Mesenchymal stem cell (in vitro differentiated cells and primary cell): Measurements from ENCODE around the gene SUCLG1.

Experiments
- DNase-seq: peaks from one replicate; pipeline ENCODE4 v3.0.0-alpha.2; 2013
- H2AFZ ChIP-seq: one replicate; pipeline ENCODE4 v1.6.1; 2013; ENCODE audit warnings: low read depth, mild to moderate bottlenecking, control low read depth, inconsistent platforms, low read length, moderate library complexity
- H2AK5ac ChIP-seq: 2 replicates; pipeline ENCODE4 v1.6.1; 2013; ENCODE audit warnings: low read length, moderate library complexity, mild to moderate bottlenecking, inconsistent platforms; ENCODE audit not compliant: severe bottlenecking
- H2BK120ac ChIP-seq: one replicate; pipeline ENCODE4 v1.6.1; 2013; ENCODE audit warnings: low read depth, mild to moderate bottlenecking, inconsistent platforms, low read length, moderate library complexity
- H2BK12ac ChIP-seq, 2 experiments: one replicate each; pipeline ENCODE4 v1.6.1; 2013; ENCODE audit warnings: inconsistent platforms in 2 of 2, low read length in 2 of 2, mild to moderate bottlenecking in 2 of 2, moderate library complexity in 2 of 2, control low read depth in 1 of 2
- H2BK15ac ChIP-seq: one replicate; pipeline ENCODE4 v1.6.1; 2013; ENCODE audit warnings: mild to moderate bottlenecking, low read depth, inconsistent platforms; ENCODE audit not compliant: poor library complexity, severe bottlenecking
- H2BK5ac ChIP-seq: 2 replicates; pipeline ENCODE4 v1.6.1; 2013; ENCODE audit warnings: low read depth, mild to moderate bottlenecking, low read length, control low read depth, inconsistent platforms; ENCODE audit not compliant: poor library complexity, severe bottlenecking
- H3K14ac ChIP-seq, 2 experiments: one replicate each; pipeline ENCODE4 v1.6.1; 2013; ENCODE audit warnings: inconsistent platforms in 2 of 2, low read length in 2 of 2, control low read depth in 1 of 2, mild to moderate bottlenecking in 1 of 2, moderate library complexity in 1 of 2
- H3K18ac ChIP-seq, 2 experiments: one replicate each; pipeline ENCODE4 v1.6.1; 2013; ENCODE audit warnings: inconsistent platforms in 2 of 2, low read length in 2 of 2, control low read depth in 1 of 2, low read depth in 1 of 2, mild to moderate bottlenecking in 1 of 2
- H3K23ac ChIP-seq, 2 experiments: one replicate each; pipeline ENCODE4 v1.6.1; 2013; ENCODE audit warnings: inconsistent platforms in 2 of 2, low read length in 2 of 2, mild to moderate bottlenecking in 2 of 2, moderate library complexity in 2 of 2, control low read depth in 1 of 2
- H3K27ac ChIP-seq: 2 replicates; pipeline ENCODE4 v1.5.1; 2013; ENCODE audit warnings: mild to moderate bottlenecking, moderate library complexity, low read length, control low read depth, inconsistent platforms; ENCODE audit not compliant: poor library complexity, severe bottlenecking
- H3K27me3 ChIP-seq, 2 experiments: 2 replicates each; pipeline versions ENCODE4 v1.6.1 to v1.7.0; 2013; ENCODE audit warnings: low read length in 2 of 2, mild to moderate bottlenecking in 2 of 2, moderate library complexity in 2 of 2, control low read depth in 1 of 2, inconsistent platforms in 1 of 2; ENCODE audit not compliant: control insufficient read depth in 1 of 2, insufficient read depth in 1 of 2
- H3K36me3 ChIP-seq, 2 experiments: 2 replicates each; pipeline versions ENCODE4 v1.6.1 to v1.7.0; 2013; ENCODE audit warnings: low read length in 2 of 2, control low read depth in 1 of 2, inconsistent platforms in 1 of 2, low read depth in 1 of 2, mild to moderate bottlenecking in 1 of 2; ENCODE audit not compliant: insufficient read depth in 2 of 2, control insufficient read depth in 1 of 2
- H3K4ac ChIP-seq, 2 experiments: one replicate each; pipeline ENCODE4 v1.6.1; 2013; ENCODE audit warnings: inconsistent platforms in 2 of 2, low read length in 2 of 2, mild to moderate bottlenecking in 2 of 2, moderate library complexity in 2 of 2, control low read depth in 1 of 2, low read depth in 1 of 2
- H3K4me1 ChIP-seq: 2 replicates; pipeline ENCODE4 v1.6.1; 2013; ENCODE audit warnings: low read depth, low read length, control low read depth; ENCODE audit not compliant: control insufficient read depth, insufficient read depth
- H3K4me2 ChIP-seq: 2 replicates; pipeline ENCODE4 v1.6.1; 2013; ENCODE audit warnings: low read length, mild to moderate bottlenecking, inconsistent platforms; ENCODE audit not compliant: poor library complexity, severe bottlenecking
- H3K4me3 ChIP-seq, 2 experiments: 2 replicates each; pipeline versions ENCODE4 v1.5.1 to v1.7.0; 2013; ENCODE audit warnings: low read length in 2 of 2, mild to moderate bottlenecking in 2 of 2, control low read depth in 1 of 2, low read depth in 1 of 2; ENCODE audit not compliant: insufficient read depth in 1 of 2
- H3K79me1 ChIP-seq: replicated peaks from 2 replicates; pipeline ENCODE4 v1.6.1; 2013; ENCODE audit warnings: mild to moderate bottlenecking, control low read depth, low read length, inconsistent platforms; ENCODE audit not compliant: poor library complexity, severe bottlenecking
- H3K9ac ChIP-seq: 2 replicates; pipeline ENCODE4 v1.7.0; 2013; ENCODE audit warnings: mild to moderate bottlenecking, low read length, moderate library complexity
- H3K9me3 ChIP-seq: 2 replicates; pipeline ENCODE4 v1.7.0; 2013; ENCODE audit warnings: mild to moderate bottlenecking, low read length; ENCODE audit not compliant: control insufficient read depth
- H4K8ac ChIP-seq: one replicate; pipeline ENCODE4 v1.6.1; 2013; ENCODE audit warnings: inconsistent platforms, mild to moderate bottlenecking, low read length, moderate library complexity
- H4K91ac ChIP-seq: one replicate; pipeline ENCODE4 v1.6.1; 2013; ENCODE audit warnings: mild to moderate bottlenecking, low read length, inconsistent platforms
- WGBS: methylation state at CpG from one replicate; pipeline ENCODE4 v1.1.7; 2013; ENCODE audit warnings: mixed read lengths; 5-methylcytosine and 5-hydroxymethylcytosine counted together

Gene SUCLG1

DNA sequence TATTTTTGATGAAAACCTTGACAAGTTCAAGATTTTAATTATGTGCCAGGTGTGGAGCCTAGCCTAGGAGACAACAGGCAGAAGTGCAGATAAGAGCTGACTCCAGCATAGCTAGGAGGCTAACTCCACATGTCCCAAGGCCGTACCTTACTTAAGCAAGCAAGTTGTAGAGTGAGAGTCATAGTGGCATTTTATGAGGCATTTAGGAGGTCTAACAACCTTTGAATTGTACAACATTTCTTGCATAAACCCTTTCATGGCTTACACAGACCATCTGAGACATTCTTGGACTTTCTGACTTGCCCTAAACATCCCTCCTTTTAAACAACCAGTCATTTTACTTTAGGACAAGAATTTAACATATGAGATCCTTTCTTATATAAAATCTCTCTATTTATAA, 8.3 kb upstream of the SUCLG1 start:
- no peak overlapping the region for H2BK5ac ChIP-seq

DNA sequence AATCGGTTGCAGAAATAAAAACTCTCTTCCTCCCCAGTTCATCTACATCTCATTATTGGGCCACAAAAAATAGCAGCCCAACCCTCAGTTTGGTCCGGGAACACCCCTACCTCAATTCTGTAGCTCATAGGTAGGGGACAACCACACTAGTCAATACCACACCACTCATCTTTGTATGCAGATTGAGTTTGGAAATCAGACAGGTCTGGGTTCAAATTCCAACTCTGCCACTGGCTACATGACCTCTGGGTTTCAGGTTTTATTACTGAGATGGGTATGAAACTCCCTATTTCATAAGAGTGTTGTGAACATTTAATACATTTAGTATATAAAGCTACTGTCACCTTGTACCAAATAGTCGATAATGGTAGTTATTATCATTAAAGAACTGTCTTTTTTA, 2.2 kb upstream of the SUCLG1 start:
- Histone ChIP-seq H3K4me1 (peaks cover 1% of the 10 kb centered on the region), H3K79me1 (peaks cover 15% of the 10 kb centered on the region), H2AFZ (no peak overlapping the region), H3K4ac (no peak overlapping the region), H2BK12ac (no peak overlapping the region), H3K4me3 (no peak overlapping the region), H2BK5ac (no peak overlapping the region), H3K23ac (no peak overlapping the region), H3K36me3 (no peaks in the 10 kb centered on the region), H4K91ac (no peak overlapping the region), H3K18ac (no peak overlapping the region), H4K8ac (no peak overlapping the region), H2BK120ac (no peak overlapping the region), H3K9ac (no peak overlapping the region), H3K27ac (no peak overlapping the region), H3K27me3 (no peaks in the 10 kb centered on the region), H3K9me3 (no peaks in the 10 kb centered on the region), H3K14ac (no peak overlapping the region), H2AK5ac (no peak overlapping the region), H2BK15ac (no peak overlapping the region), H3K4me2 (no peak overlapping the region)
- DNase-seq = no peak
- WGBS = 100% methylated on average over 1 of the region's 3 CpGs

More for the DNA sequence above, 8.3 kb upstream of the SUCLG1 start:
- no peak overlapping the region for H4K8ac ChIP-seq
- H3K4me1 ChIP-seq = no peaks in the 10 kb centered on the region
- no peaks in the 10 kb centered on the region for H3K36me3 ChIP-seq
- no peak overlapping the region for H3K9ac ChIP-seq
- H2AFZ ChIP-seq = no peak overlapping the region
- H3K27ac ChIP-seq = no peak overlapping the region
- no peak overlapping the region for H2BK120ac ChIP-seq
- H2AK5ac ChIP-seq = no peak overlapping the region
- no peak overlapping the region for H3K14ac ChIP-seq
- no peak overlapping the region for H2BK12ac ChIP-seq
- H3K79me1 ChIP-seq = no peaks in the 10 kb centered on the region
- H3K27me3 ChIP-seq = no peaks in the 10 kb centered on the region
- H3K4ac ChIP-seq = no peak overlapping the region
- H3K23ac ChIP-seq = no peak overlapping the region
- H3K4me3 ChIP-seq = no peak overlapping the region
- no peak overlapping the region for H4K91ac ChIP-seq
- no peak overlapping the region for H3K18ac ChIP-seq
- H3K4me2 ChIP-seq = no peak overlapping the region
- no CpG with 5 or more reads among the region's 1 CpG for WGBS
- no peak overlapping the region for H2BK15ac ChIP-seq
- DNase-seq = no peak
- peaks cover 18% of the 10 kb centered on the region for H3K9me3 ChIP-seq

DNA sequence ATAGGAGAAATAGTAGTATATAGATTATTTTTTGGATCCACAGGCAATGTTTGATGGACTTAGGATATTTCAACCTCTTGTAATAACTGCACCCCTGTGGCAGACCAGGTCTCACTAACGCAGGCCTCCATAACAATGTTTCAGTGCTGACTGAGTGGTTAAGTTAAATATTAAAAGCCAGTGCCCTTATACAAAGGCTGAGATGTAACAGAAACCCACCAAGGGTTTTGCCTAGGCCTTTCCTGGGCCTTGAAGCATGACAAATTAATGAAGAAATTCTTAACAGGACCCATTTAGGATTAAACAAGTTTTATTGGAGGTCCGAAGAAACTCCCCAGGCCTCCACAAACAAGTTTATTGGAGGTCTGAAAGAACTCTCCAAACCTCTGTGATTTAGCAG, 1.6 kb upstream of the SUCLG1 start:
- no peak overlapping the region for H3K4ac ChIP-seq
- no peak overlapping the region for H4K91ac ChIP-seq
- no peak overlapping the region for H3K14ac ChIP-seq
- no peak overlapping the region for H2AK5ac ChIP-seq
- H2BK5ac ChIP-seq = no peak overlapping the region
- no peak overlapping the region for H3K23ac ChIP-seq
- peaks cover 15% of the 10 kb centered on the region for H3K79me1 ChIP-seq
- H3K27me3 ChIP-seq = no peaks in the 10 kb centered on the region
- H3K9me3 ChIP-seq = no peaks in the 10 kb centered on the region
- H3K4me3 ChIP-seq = no peak overlapping the region
- no peak overlapping the region for H2AFZ ChIP-seq
- no peak overlapping the region for H3K18ac ChIP-seq
- no CpG with 5 or more reads among the region's 2 CpGs for WGBS
- H2BK12ac ChIP-seq = no peak overlapping the region
- H3K4me2 ChIP-seq = no peak overlapping the region
- H3K9ac ChIP-seq = no peak overlapping the region
- no peak overlapping the region for H2BK15ac ChIP-seq
- no peaks in the 10 kb centered on the region for H3K36me3 ChIP-seq
- H2BK120ac ChIP-seq = no peak overlapping the region
- no peak overlapping the region for H3K27ac ChIP-seq
- no peak for DNase-seq
- H4K8ac ChIP-seq = no peak overlapping the region
- H3K4me1 ChIP-seq = peaks cover 1% of the 10 kb centered on the region

DNA sequence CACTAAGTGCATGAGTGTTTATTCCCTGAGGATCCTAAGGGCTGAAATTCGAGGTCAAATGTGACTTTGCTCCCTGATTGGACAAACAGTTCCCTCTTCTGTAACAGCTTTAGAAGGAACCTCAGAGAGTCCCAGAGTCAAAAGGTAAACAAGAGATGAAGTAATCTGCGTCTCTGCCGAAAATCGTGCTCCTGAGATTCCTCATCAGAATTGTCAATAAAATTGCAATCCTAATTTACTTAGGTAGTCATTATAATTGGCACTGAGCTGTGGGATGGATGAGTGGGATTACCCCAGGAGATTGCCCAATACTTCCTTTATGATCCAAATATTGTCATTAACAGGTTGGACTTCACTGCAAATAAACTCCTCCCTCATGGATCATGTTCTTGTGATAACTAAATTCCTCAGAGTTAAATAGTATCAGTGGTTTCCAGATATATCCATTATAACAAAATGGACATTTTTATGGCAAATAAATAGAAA, 907 bp upstream of the SUCLG1 start:
- Histone ChIP-seq H2BK5ac (no peak overlapping the region), H2BK120ac (no peak overlapping the region), H3K18ac (no peak overlapping the region), H3K23ac (no peak overlapping the region), H3K4ac (no peak overlapping the region), H3K4me1 (peaks cover 1% of the 10 kb centered on the region), H3K4me2 (peak overlapping the region; percentile 69), H2AK5ac (no peak overlapping the region), H3K27ac (no peak overlapping the region), H3K36me3 (no peaks in the 10 kb centered on the region), H3K9me3 (no peaks in the 10 kb centered on the region), H3K14ac (no peak overlapping the region), H3K27me3 (no peaks in the 10 kb centered on the region), H3K79me1 (peaks cover 15% of the 10 kb centered on the region), H3K9ac (peak overlapping the region; percentile 99), H4K8ac (no peak overlapping the region), H2AFZ (no peak overlapping the region), H2BK12ac (no peak overlapping the region), H3K4me3 (peak overlapping the region in 1 of 2 experiments; percentile 92), H2BK15ac (no peak overlapping the region), H4K91ac (no peak overlapping the region)
- WGBS = 0% methylated on average over 1 of the region's 4 CpGs
- no peak for DNase-seq
